Measurements from ENCODE around the gene EED. TPM values are rescaled to one million over a fixed set of nuclear protein-coding genes. Genes with fewer than 3 reads are reported as not detected.

Gene EED
- polyA plus RNA-seq, 1 donor from 2014 or later = 40.1 TPM

DNA sequence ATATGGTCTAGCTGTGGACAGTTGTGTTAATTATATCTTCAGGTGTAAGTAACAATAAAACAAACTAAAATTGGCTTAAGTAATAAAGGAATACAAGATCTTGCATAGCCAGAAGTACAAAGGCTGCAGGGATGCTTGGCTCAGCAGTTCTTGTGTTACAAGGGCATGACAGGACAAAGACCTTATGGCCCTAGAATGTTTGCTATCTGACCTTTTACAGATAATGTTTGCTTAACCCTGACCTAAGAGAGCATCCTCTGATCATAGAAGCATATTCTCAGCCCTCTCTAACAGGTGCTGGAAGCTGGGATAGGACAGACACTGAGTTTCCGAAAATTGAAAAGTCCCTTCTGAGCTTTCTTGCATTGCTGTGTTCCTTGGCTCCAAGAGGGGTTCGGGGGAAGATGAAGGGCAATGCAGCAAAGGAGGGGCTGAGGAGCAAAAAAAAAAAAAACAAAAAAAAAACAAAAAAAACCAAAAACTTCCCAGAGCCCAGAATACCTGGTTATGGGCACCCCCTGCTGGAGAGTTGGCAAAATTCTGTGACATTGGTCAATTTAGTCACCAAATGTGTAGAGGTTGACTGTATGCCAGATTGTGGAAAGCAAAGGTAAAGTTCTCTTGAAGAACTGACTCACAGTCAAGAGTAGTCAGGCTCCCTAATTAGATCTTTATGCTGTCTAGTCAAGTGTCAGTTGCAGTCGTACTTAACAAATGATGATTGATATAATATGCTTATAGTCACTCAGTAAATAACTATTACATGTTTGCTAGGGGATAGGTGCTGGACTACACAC, 47.1 kb downstream of the EED start:
- Histone ChIP-seq H3K36me3 (ENCODE audit: insufficient read depth, low read length) (no peaks in the 10 kb centered on the region), H3K9me2 (ENCODE audit: insufficient read depth, low read length) (no peaks in the 10 kb centered on the region), H3K9ac (ENCODE audit: low read length) (no peak overlapping the region), H3K27ac (ENCODE audit: low read length) (no peak overlapping the region), H4K20me1 (ENCODE audit: insufficient read depth) (no peaks in the 10 kb centered on the region), H3K79me2 (replicated peaks; ENCODE audit: insufficient read depth, low read length) (no peaks in the 10 kb centered on the region), H3K27me3 (ENCODE audit: insufficient read depth, low read depth, low read length) (no peaks in the 10 kb centered on the region), H3K4me3 (ENCODE audit: low read length) (no peak overlapping the region), H3F3A (ENCODE audit: insufficient read depth, low read length, poor library complexity, severe bottlenecking) (no peaks in the 10 kb centered on the region), H3K4me2 (ENCODE audit: low read length) (no peak overlapping the region), H2AFZ (ENCODE audit: low read depth, low read length) (no peak overlapping the region), H3K9me3 (ENCODE audit: low read length) (no peaks in the 10 kb centered on the region)
- TF ChIP-seq POLR2AphosphoS5 (IDR thresholded peaks at IDR 0.05) (no peak), CTCF (IDR thresholded peaks at IDR 0.05; ENCODE audit: poor library complexity, severe bottlenecking) (peak; percentile 64), RAD21 (conservative IDR thresholded peaks at IDR 0.05) (peak; percentile 64), SMC3 (conservative IDR thresholded peaks at IDR 0.05; ENCODE audit: poor library complexity) (peak; percentile 68)
- TF ChIP-seq, protein P1, sequence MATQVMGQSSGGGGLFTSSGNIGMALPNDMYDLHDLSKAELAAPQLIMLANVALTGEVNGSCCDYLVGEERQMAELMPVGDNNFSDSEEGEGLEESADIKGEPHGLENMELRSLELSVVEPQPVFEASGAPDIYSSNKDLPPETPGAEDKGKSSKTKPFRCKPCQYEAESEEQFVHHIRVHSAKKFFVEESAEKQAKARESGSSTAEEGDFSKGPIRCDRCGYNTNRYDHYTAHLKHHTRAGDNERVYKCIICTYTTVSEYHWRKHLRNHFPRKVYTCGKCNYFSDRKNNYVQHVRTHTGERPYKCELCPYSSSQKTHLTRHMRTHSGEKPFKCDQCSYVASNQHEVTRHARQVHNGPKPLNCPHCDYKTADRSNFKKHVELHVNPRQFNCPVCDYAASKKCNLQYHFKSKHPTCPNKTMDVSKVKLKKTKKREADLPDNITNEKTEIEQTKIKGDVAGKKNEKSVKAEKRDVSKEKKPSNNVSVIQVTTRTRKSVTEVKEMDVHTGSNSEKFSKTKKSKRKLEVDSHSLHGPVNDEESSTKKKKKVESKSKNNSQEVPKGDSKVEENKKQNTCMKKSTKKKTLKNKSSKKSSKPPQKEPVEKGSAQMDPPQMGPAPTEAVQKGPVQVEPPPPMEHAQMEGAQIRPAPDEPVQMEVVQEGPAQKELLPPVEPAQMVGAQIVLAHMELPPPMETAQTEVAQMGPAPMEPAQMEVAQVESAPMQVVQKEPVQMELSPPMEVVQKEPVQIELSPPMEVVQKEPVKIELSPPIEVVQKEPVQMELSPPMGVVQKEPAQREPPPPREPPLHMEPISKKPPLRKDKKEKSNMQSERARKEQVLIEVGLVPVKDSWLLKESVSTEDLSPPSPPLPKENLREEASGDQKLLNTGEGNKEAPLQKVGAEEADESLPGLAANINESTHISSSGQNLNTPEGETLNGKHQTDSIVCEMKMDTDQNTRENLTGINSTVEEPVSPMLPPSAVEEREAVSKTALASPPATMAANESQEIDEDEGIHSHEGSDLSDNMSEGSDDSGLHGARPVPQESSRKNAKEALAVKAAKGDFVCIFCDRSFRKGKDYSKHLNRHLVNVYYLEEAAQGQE (IDR thresholded peaks at IDR 0.05; ENCODE audit: borderline replicate concordance) = no peak

GRCh38 chr11:86292912-86293616, 48.5 kb downstream of the EED start:
- no peaks in the 10 kb centered on the region for H4K20me1 ChIP-seq (ENCODE audit: insufficient read depth)
- H2AFZ ChIP-seq (ENCODE audit: low read depth, low read length) = no peak overlapping the region
- no peaks in the 10 kb centered on the region for H3K79me2 ChIP-seq (replicated peaks; ENCODE audit: insufficient read depth, low read length)
- no peaks in the 10 kb centered on the region for H3K27me3 ChIP-seq (ENCODE audit: insufficient read depth, low read depth, low read length)
- H3F3A ChIP-seq (ENCODE audit: insufficient read depth, low read length, poor library complexity, severe bottlenecking) = no peaks in the 10 kb centered on the region
- no peak overlapping the region for H3K4me2 ChIP-seq (ENCODE audit: low read length)
- H3K27ac ChIP-seq (ENCODE audit: low read length) = no peak overlapping the region
- H3K9me3 ChIP-seq (ENCODE audit: low read length) = no peaks in the 10 kb centered on the region
- no peak overlapping the region for H3K9ac ChIP-seq (ENCODE audit: low read length)
- H3K9me2 ChIP-seq (ENCODE audit: insufficient read depth, low read length) = no peaks in the 10 kb centered on the region
- no peak for TF ChIP-seq RAD21 (conservative IDR thresholded peaks at IDR 0.05)
- no peaks in the 10 kb centered on the region for H3K36me3 ChIP-seq (ENCODE audit: insufficient read depth, low read length)
- no peak overlapping the region for H3K4me3 ChIP-seq (ENCODE audit: low read length)

DNA sequence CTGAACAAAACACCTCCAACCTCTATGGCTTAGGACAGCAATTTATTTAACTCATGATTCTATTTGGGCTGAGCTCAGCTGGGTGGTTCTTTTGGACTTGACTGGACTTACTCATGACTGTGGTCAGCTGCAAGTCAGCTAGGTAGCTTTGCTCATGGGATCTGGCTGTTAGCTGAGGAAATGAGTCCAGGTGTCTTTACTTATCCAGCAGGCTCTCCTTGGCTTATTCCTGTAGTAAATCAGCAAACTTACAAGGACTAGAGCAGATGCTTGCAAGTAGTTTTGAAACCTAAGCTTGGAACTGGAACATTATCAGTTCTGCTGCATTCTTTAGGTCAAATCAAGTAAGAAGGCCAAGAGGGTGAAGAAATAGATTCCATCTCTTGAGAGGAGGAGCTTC, 49.5 kb downstream of the EED start:
- Histone ChIP-seq H3K27me3 (ENCODE audit: insufficient read depth, low read depth, low read length) (no peaks in the 10 kb centered on the region), H3K4me2 (ENCODE audit: low read length) (no peak overlapping the region), H3K27ac (ENCODE audit: low read length) (no peak overlapping the region), H3F3A (ENCODE audit: insufficient read depth, low read length, poor library complexity, severe bottlenecking) (no peaks in the 10 kb centered on the region), H3K9me3 (ENCODE audit: low read length) (no peaks in the 10 kb centered on the region), H4K20me1 (ENCODE audit: insufficient read depth) (no peaks in the 10 kb centered on the region), H3K36me3 (ENCODE audit: insufficient read depth, low read length) (no peaks in the 10 kb centered on the region), H3K9ac (ENCODE audit: low read length) (no peak overlapping the region), H3K79me2 (replicated peaks; ENCODE audit: insufficient read depth, low read length) (no peaks in the 10 kb centered on the region), H3K4me3 (ENCODE audit: low read length) (no peak overlapping the region), H2AFZ (ENCODE audit: low read depth, low read length) (no peak overlapping the region), H3K9me2 (ENCODE audit: insufficient read depth, low read length) (no peaks in the 10 kb centered on the region)
- TF ChIP-seq, protein P1 (IDR thresholded peaks at IDR 0.05; ENCODE audit: borderline replicate concordance) = no peak
- TF ChIP-seq POLR2AphosphoS5 (IDR thresholded peaks at IDR 0.05) (no peak), EZH2 (IDR thresholded peaks at IDR 0.05; ENCODE audit: borderline replicate concordance, insufficient read depth, low read length, poor library complexity, severe bottlenecking) (no peak), SMC3 (conservative IDR thresholded peaks at IDR 0.05; ENCODE audit: poor library complexity) (no peak), CTCF (IDR thresholded peaks at IDR 0.05; ENCODE audit: poor library complexity, severe bottlenecking) (no peak), TAF1 (IDR thresholded peaks at IDR 0.05; ENCODE audit: low read depth) (no peak), EP300 (conservative IDR thresholded peaks at IDR 0.05; ENCODE audit: poor library complexity, severe bottlenecking) (no peak)
